Measurements from ENCODE around the gene SLC22A23.

DNA sequence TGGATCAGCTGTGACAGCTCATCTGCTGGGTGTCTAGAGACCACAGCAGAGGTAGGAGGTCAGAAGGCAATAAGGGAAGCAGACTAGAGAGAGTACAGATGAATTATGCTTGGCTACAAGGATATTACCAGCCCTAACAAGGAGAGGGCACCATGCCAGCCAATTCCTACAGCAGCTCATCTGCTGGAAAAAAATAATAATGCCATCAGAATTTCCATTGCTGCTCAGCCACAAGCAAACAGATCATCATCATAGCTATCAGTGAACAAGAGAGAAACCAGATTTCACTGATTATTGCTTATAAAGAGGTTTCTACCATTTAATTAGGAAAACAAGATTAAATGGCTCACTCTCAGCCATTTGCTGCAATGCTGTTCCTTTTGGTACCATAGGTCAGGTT lies 131.6 kb downstream of the SLC22A23 start:
- TF ChIP-seq POLR2AphosphoS5 (IDR thresholded peaks at IDR 0.05; ENCODE audit: low read depth, low read length) (no peak), POLR2A (IDR thresholded peaks at IDR 0.05; ENCODE audit: low read depth, low read length) (no peak)

All from GM12892 (cell line).